Liver (tissue), 9 donors: ENCODE measurements around the gene PDXDC1. TPM values are rescaled to one million over a fixed set of nuclear protein-coding genes. Genes with fewer than 3 reads are reported as not detected.
"Not testable (repeated sequence)": the region's sequence is repeated elsewhere in the genome, so short reads cannot be mapped to it uniquely, and the experiment has no call there.

ENCODE experiments used
- DNase-seq: peaks from one replicate; pipeline ENCODE4 v3.0.0-alpha.2; 2017; ENCODE audit warnings: low spot score
- H3K27ac ChIP-seq, 2 donors: one replicate each; pipeline ENCODE4 v1.7.0; 2013; ENCODE audit warnings: inconsistent platforms in 2 of 2, low read length in 2 of 2, control low read depth in 1 of 2, low read depth in 1 of 2, mild to moderate bottlenecking in 1 of 2
- H3K27me3 ChIP-seq, 4 donors: one replicate each; pipeline versions ENCODE4 v1.6.1 to v1.7.0; 2013; ENCODE audit warnings: low read length in 3 of 4, inconsistent platforms in 1 of 4, mild to moderate bottlenecking in 1 of 4, moderate library complexity in 1 of 4; ENCODE audit not compliant: control insufficient read depth in 4 of 4, insufficient read depth in 4 of 4
- H3K36me3 ChIP-seq, 4 donors: one replicate each; pipeline versions ENCODE4 v1.6.1 to v1.7.0; 2013; ENCODE audit warnings: low read length in 3 of 4, mild to moderate bottlenecking in 3 of 4, low read depth in 1 of 4, moderate library complexity in 1 of 4; ENCODE audit not compliant: control insufficient read depth in 4 of 4, insufficient read depth in 3 of 4
- H3K4me1 ChIP-seq, 4 donors: one replicate each; pipeline versions ENCODE4 v1.6.1 to v1.7.0; 2013; ENCODE audit warnings: low read length in 3 of 4, mild to moderate bottlenecking in 3 of 4, moderate library complexity in 1 of 4; ENCODE audit not compliant: control insufficient read depth in 4 of 4, insufficient read depth in 4 of 4
- H3K4me3 ChIP-seq, 3 donors: one replicate each; pipeline versions ENCODE4 v1.6.1 to v1.7.0; 2013; ENCODE audit warnings: low read length in 3 of 3, control low read depth in 1 of 3, low read depth in 1 of 3, mild to moderate bottlenecking in 1 of 3
- H3K9ac ChIP-seq, 2 donors: one replicate each; pipeline ENCODE4 v1.7.0; 2013; ENCODE audit warnings: low read length in 2 of 2, mild to moderate bottlenecking in 2 of 2, moderate library complexity in 2 of 2, control low read depth in 1 of 2, low read depth in 1 of 2
- H3K9me3 ChIP-seq, 4 donors: one replicate each; pipeline versions ENCODE4 v1.6.1 to v1.7.0; 2013; ENCODE audit warnings: low read length in 3 of 4; ENCODE audit not compliant: control insufficient read depth in 4 of 4
- WGBS: extraction: QIAGEN DNeasy Blood & Tissue Kit; methylation state at CpG from one replicate; pipeline ENCODE4 v1.1.7; 2013; 5-methylcytosine and 5-hydroxymethylcytosine counted together
- polyA plus RNA-seq, 2 donors: library from polyadenylated mRNA; stranded (reverse) in 1 of 2; unstranded in 1 of 2; fragments of 200-250 nt in 1 of 2; fragments of >200 nt in 1 of 2; fragmentation: Nextera tagmentation in 1 of 2; extraction: Ambion mirVana in 1 of 2; gene quantifications; one replicate each; pipeline versions ENCODE4 v1.2.1 to v1.2.3, GENCODE V29; 2013 to 2015
- total RNA-seq, 2 donors: library from RNA; depleted of rRNA; stranded (reverse); fragments of >200 nt; gene quantifications; one replicate each; pipeline ENCODE4 v1.2.3, GENCODE V29; 2014
- donor health status: healthy.
- donor health status: healthy.
- donor health status: healthy.
- donor health status: healthy.
- donor health status: healthy.

Gene PDXDC1
- total and polyA plus RNA-seq, 4 donors, result 44.7 to 165 (median 58.0) TPM

DNA sequence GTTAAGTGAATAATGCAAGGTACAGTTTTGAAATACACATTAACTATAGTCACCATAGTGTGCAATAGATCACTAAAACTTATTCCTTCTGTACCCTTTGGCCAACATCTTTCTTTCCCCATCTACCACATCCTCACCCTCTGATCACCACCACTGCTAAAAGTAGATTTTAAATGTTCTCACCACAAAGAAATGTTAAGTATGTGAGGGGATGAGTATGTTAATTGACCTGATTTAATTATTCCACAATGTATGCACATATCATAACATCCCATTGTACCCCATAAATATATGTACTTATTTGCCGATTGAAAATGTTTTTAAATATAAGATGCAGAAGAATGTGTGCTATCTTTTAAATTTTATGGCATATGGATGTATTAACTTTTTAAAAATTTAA is 188.2 kb downstream of the PDXDC1 start:
- H3K36me3 ChIP-seq, H3K27me3 ChIP-seq, DNase-seq, H3K9me3 ChIP-seq, H3K9ac ChIP-seq, H3K4me3 ChIP-seq, H3K27ac ChIP-seq, H3K4me1 ChIP-seq: not testable (repeated sequence)
- 83% methylated on average over 1 of the region's 1 CpG for WGBS

DNA sequence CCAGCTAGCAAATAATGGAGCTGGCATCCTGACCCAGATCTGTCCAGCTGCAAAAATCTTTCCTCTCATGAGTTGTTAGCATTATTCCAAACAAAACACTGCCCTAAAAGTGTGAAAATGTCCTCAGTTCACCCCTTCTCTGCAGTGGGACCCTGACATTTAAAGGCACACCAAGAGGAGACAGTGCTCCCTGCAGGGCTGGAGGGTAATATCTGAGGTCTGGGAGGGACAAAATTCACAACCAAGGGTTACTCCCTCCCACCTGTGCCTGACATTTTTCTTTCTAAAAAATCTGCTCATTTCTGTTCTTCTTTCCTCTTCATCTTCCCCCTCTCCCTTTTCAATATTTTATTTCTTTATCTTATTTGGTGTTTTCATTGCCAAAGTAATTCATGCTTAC is 191.4 kb downstream of the PDXDC1 start:
- H3K27ac ChIP-seq, H3K9me3 ChIP-seq, H3K9ac ChIP-seq, H3K36me3 ChIP-seq, DNase-seq, H3K4me1 ChIP-seq, H3K4me3 ChIP-seq, H3K27me3 ChIP-seq: not testable (repeated sequence)

DNA sequence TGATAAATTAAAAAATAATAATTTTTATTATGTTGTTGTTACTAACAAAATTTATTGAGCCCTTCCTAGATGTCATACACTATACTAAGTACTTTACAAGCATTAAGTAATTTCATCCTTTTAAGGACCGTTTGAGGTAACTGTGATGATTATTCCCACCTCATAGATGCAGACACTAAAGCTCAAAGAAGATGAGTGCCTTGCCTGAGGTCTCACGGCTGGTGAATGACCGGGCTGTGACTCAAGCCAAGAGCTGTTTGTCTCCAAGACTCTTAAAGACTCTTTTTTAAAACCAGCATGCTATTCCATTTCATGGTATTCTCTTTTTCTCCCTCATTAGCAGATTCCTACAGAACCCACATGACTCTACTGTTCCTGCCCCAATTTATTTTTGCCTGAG is 193.5 kb downstream of the PDXDC1 start:
- not testable (repeated sequence) for H3K9ac ChIP-seq, H3K36me3 ChIP-seq, DNase-seq, H3K9me3 ChIP-seq, H3K4me3 ChIP-seq, H3K4me1 ChIP-seq, H3K27me3 ChIP-seq, H3K27ac ChIP-seq
- 70% methylated on average over 3 of the region's 3 CpGs for WGBS

DNA sequence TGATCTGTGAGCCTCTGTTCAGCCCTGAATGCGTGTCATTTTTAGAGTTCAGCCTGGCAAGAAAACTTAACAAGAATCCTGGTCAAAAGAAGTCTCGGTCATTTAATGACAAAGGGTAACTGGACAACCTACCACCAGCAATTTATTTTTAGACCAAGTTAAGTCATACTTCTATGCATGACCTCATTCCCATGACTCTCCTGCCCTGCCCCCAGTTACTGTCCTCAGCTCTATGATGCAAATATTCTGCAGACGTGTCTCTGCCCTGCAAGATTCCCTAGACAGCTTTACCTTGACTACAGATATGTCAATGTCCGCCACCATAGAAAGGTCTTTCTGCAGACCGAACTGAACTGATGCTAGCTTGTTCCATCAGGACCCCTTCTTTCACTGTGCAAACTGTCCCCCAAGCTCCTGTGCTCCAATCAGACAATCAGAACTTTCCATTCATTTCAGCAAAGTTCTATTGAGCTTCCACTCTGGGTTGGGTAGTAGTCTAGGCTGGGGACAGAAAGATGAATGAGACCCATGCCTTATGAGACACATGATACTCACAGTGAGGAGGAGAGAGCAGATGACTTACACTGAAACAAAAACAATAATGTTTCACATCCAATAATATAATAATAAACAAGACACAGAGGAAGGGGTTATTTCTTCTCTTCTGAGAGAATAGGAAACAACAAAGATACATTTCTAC is 194.3 kb downstream of the PDXDC1 start:
- not testable (repeated sequence) for H3K4me1 ChIP-seq, H3K9ac ChIP-seq, H3K4me3 ChIP-seq, DNase-seq, H3K36me3 ChIP-seq, H3K9me3 ChIP-seq, H3K27me3 ChIP-seq, H3K27ac ChIP-seq
- 78% methylated on average over 5 of the region's 5 CpGs for WGBS

DNA sequence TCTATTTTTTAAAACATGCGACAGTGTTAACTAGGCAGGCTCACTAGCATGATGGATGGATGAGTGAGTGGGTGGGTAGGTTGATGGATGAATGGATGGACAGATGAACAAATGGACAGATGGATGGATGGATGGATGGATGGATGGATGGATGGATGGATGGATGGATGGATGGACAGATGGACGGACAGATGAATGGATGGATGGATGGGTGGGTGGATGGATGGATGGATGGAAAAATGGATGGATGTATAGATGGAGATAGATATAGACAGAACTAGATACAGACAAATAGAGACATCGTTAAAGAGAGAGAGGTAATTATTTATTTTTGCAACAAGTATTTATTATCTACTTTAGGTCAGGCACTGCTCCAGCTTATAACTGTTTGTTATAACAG is 205.1 kb downstream of the PDXDC1 start:
- H3K9me3 ChIP-seq, H3K9ac ChIP-seq, H3K27me3 ChIP-seq, H3K36me3 ChIP-seq, DNase-seq, H3K4me3 ChIP-seq, H3K4me1 ChIP-seq, H3K27ac ChIP-seq: not testable (repeated sequence)
- 76% methylated on average over 3 of the region's 3 CpGs for WGBS

DNA sequence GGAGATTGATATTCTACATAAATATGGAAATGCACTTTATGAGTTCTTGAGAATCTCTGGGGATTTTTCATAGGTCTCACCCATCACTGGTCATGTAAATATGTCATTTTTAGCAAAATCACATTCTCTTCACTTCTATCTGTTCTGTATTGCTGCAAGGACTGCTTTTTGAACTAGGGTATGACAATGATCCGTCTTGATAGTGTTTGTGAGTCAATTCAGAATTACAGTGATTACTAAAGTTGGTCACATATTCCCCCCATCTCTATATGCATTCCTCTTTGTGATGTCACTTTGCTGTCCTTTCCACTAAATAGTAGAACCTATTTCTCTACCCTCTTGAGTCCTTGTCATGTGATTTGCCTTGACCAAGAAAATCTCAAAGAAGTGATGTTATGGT is 206.1 kb downstream of the PDXDC1 start:
- H3K9ac ChIP-seq, DNase-seq, H3K36me3 ChIP-seq, H3K27ac ChIP-seq, H3K4me1 ChIP-seq, H3K27me3 ChIP-seq, H3K9me3 ChIP-seq, H3K4me3 ChIP-seq: not testable (repeated sequence)
- WGBS, result 82% methylated on average over 1 of the region's 1 CpG

DNA sequence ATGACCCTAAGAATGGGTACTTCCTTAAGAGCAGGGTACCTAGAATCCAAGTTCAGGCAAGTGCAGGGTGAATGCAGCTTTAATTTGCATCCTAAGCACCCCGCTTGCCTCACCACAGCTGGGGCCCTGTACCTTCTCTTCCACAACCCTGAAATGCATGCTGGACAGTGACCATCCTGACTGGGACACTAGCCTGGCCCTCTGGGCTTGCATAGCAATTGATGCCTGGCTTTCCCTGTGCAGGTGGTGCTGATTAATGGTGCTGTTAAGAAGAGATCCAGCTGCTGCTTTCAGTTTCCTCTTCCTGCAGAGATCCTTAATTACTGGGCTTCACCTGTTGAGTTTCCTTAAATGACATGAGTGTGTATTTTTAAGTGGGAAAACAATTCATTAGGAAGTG is 209.2 kb downstream of the PDXDC1 start:
- not testable (repeated sequence) for H3K9me3 ChIP-seq, H3K27ac ChIP-seq, H3K27me3 ChIP-seq, H3K9ac ChIP-seq, H3K36me3 ChIP-seq, H3K4me3 ChIP-seq, H3K4me1 ChIP-seq, DNase-seq
- 70% methylated on average over 1 of the region's 1 CpG for WGBS
